Stomach smooth muscle (tissue), 2 donors: Measurements from ENCODE around the gene RUNX1.

Experiments
- H3K27ac ChIP-seq: one replicate; pipeline ENCODE4 v1.7.0; 2013; ENCODE audit warnings: mild to moderate bottlenecking, low read length, inconsistent platforms
- H3K27me3 ChIP-seq, 2 donors: one replicate each; pipeline ENCODE4 v1.7.0; 2013; ENCODE audit warnings: low read length in 2 of 2; ENCODE audit not compliant: insufficient read depth in 2 of 2, control insufficient read depth in 1 of 2
- H3K36me3 ChIP-seq, 2 donors: one replicate each; pipeline ENCODE4 v1.7.0; 2013; ENCODE audit warnings: low read length in 2 of 2; ENCODE audit not compliant: control insufficient read depth in 2 of 2, insufficient read depth in 2 of 2
- H3K4me1 ChIP-seq: one replicate; pipeline ENCODE4 v1.7.0; 2013; ENCODE audit warnings: low read length; ENCODE audit not compliant: control insufficient read depth, insufficient read depth
- H3K4me3 ChIP-seq, 2 donors: one replicate each; pipeline ENCODE4 v1.7.0; 2013; ENCODE audit warnings: low read length in 2 of 2
- H3K9ac ChIP-seq, 2 donors: one replicate each; pipeline ENCODE4 v1.7.0; 2013; ENCODE audit warnings: low read length in 2 of 2, mild to moderate bottlenecking in 1 of 2
- H3K9me3 ChIP-seq, 2 donors: one replicate each; pipeline ENCODE4 v1.7.0; 2013; ENCODE audit warnings: low read length in 2 of 2; ENCODE audit not compliant: control insufficient read depth in 2 of 2
- donor health status: healthy.
- donor health status: Pancreatic carcinoma.

The RUNX1 gene

GRCh38 chr21:35046263-35046624 is 2.9 kb downstream of the RUNX1 start:
- H3K27ac ChIP-seq: no peak overlapping the region
- H3K9ac ChIP-seq: no peak overlapping the region
- H3K36me3 ChIP-seq: no peaks in the 10 kb centered on the region
- H3K4me1 ChIP-seq: peaks cover 33% of the 10 kb centered on the region
- H3K4me3 ChIP-seq: no peak overlapping the region
- H3K9me3 ChIP-seq: no peaks in the 10 kb centered on the region
- H3K27me3 ChIP-seq: no peaks in the 10 kb centered on the region

GRCh38 chr21:35045542-35046262 is 3.4 kb downstream of the RUNX1 start:
- Histone ChIP-seq H3K36me3 (no peaks in the 10 kb centered on the region), H3K4me3 (no peak overlapping the region), H3K4me1 (peaks cover 27% of the 10 kb centered on the region), H3K27ac (no peak overlapping the region), H3K9me3 (no peaks in the 10 kb centered on the region), H3K9ac (no peak overlapping the region), H3K27me3 (no peaks in the 10 kb centered on the region)

GRCh38 chr21:35044770-35045541 is 4.1 kb downstream of the RUNX1 start:
- no peak overlapping the region for H3K27ac ChIP-seq
- H3K4me1 ChIP-seq: peaks cover 24% of the 10 kb centered on the region
- H3K36me3 ChIP-seq: no peaks in the 10 kb centered on the region

GRCh38 chr21:35044128-35044527 is 5.0 kb downstream of the RUNX1 start:
- no peak overlapping the region for H3K27ac ChIP-seq
- no peak overlapping the region for H3K9ac ChIP-seq
- no peaks in the 10 kb centered on the region for H3K36me3 ChIP-seq
- H3K4me1 ChIP-seq: peaks cover 24% of the 10 kb centered on the region
- H3K9me3 ChIP-seq: no peaks in the 10 kb centered on the region
- no peak overlapping the region for H3K4me3 ChIP-seq
- no peaks in the 10 kb centered on the region for H3K27me3 ChIP-seq

More at GRCh38 chr21:35044770-35045541, 4.1 kb downstream of the RUNX1 start:
- Histone ChIP-seq H3K27me3 (no peaks in the 10 kb centered on the region), H3K4me3 (no peak overlapping the region), H3K9ac (no peak overlapping the region), H3K9me3 (no peaks in the 10 kb centered on the region)

- no peak overlapping the region for H3K9ac ChIP-seq
- H3K9me3 ChIP-seq: no peaks in the 10 kb centered on the region
- H3K27me3 ChIP-seq: no peaks in the 10 kb centered on the region
- H3K36me3 ChIP-seq: no peaks in the 10 kb centered on the region
- H3K27ac ChIP-seq: no peak overlapping the region
- H3K4me1 ChIP-seq: peaks cover 22% of the 10 kb centered on the region
- no peak overlapping the region for H3K4me3 ChIP-seq
Observed at GRCh38 chr21:35043549-35043948, 5.6 kb downstream of the RUNX1 start.

GRCh38 chr21:35042836-35043235 is 6.3 kb downstream of the RUNX1 start:
- no peak overlapping the region for H3K4me3 ChIP-seq
- no peak overlapping the region for H3K9ac ChIP-seq
- no peak overlapping the region for H3K27ac ChIP-seq
- H3K9me3 ChIP-seq: no peaks in the 10 kb centered on the region
- H3K4me1 ChIP-seq: peaks cover 15% of the 10 kb centered on the region
- no peaks in the 10 kb centered on the region for H3K36me3 ChIP-seq
- no peaks in the 10 kb centered on the region for H3K27me3 ChIP-seq

GRCh38 chr21:35041881-35042280 is 7.2 kb downstream of the RUNX1 start:
- Histone ChIP-seq H3K27ac (no peak overlapping the region), H3K4me3 (no peak overlapping the region), H3K4me1 (peaks cover 6% of the 10 kb centered on the region), H3K9ac (no peak overlapping the region), H3K27me3 (no peaks in the 10 kb centered on the region), H3K36me3 (no peaks in the 10 kb centered on the region), H3K9me3 (no peaks in the 10 kb centered on the region)

GRCh38 chr21:35041122-35041521 is 8.0 kb downstream of the RUNX1 start:
- H3K4me3 ChIP-seq: no peak overlapping the region
- H3K9ac ChIP-seq: no peak overlapping the region
- H3K9me3 ChIP-seq: no peaks in the 10 kb centered on the region
- H3K36me3 ChIP-seq: no peaks in the 10 kb centered on the region
- no peaks in the 10 kb centered on the region for H3K4me1 ChIP-seq
- no peak overlapping the region for H3K27ac ChIP-seq
- H3K27me3 ChIP-seq: no peaks in the 10 kb centered on the region

GRCh38 chr21:35039595-35040289 is 9.4 kb downstream of the RUNX1 start:
- Histone ChIP-seq H3K27ac (no peak overlapping the region), H3K36me3 (no peaks in the 10 kb centered on the region), H3K9ac (no peak overlapping the region), H3K27me3 (no peaks in the 10 kb centered on the region), H3K9me3 (no peaks in the 10 kb centered on the region), H3K4me1 (no peaks in the 10 kb centered on the region), H3K4me3 (no peak overlapping the region)

- no peak overlapping the region for H3K4me3 ChIP-seq
- no peaks in the 10 kb centered on the region for H3K9me3 ChIP-seq
- H3K36me3 ChIP-seq: no peaks in the 10 kb centered on the region
- no peak overlapping the region for H3K27ac ChIP-seq
- no peak overlapping the region for H3K9ac ChIP-seq
- H3K4me1 ChIP-seq: no peaks in the 10 kb centered on the region
- no peaks in the 10 kb centered on the region for H3K27me3 ChIP-seq
Observed at GRCh38 chr21:35038772-35039319, 10.3 kb downstream of the RUNX1 start.
